ENCODE measurements around the gene MAP3K2.
"Not testable (repeated sequence)": the region's sequence is repeated elsewhere in the genome, so short reads cannot be mapped to it uniquely, and the experiment has no call there.

DNA sequence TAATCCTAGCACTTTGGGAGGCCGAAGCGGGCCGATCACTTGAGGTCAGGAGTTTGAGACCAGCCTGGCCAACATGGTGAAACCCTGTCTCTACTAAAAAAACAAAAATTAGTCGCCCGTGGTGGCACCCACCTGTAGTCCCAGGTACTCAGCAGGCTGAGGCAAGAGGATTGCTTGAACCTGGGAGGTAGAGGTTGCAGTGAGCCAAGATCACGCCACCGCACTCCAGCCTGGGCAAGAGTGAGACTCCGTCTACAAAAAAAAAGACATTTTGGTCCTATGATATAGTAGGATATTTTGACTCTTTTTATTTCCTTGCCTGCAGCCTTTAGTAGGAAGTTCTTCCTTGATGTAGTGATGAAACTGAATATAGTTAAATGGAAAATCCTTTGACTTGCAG lies 21.9 kb upstream of the MAP3K2 start:
- TF ChIP-seq, protein P1, sequence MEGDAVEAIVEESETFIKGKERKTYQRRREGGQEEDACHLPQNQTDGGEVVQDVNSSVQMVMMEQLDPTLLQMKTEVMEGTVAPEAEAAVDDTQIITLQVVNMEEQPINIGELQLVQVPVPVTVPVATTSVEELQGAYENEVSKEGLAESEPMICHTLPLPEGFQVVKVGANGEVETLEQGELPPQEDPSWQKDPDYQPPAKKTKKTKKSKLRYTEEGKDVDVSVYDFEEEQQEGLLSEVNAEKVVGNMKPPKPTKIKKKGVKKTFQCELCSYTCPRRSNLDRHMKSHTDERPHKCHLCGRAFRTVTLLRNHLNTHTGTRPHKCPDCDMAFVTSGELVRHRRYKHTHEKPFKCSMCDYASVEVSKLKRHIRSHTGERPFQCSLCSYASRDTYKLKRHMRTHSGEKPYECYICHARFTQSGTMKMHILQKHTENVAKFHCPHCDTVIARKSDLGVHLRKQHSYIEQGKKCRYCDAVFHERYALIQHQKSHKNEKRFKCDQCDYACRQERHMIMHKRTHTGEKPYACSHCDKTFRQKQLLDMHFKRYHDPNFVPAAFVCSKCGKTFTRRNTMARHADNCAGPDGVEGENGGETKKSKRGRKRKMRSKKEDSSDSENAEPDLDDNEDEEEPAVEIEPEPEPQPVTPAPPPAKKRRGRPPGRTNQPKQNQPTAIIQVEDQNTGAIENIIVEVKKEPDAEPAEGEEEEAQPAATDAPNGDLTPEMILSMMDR (IDR thresholded peaks at IDR 0.05) = not testable (repeated sequence)
- TF ChIP-seq POLR2A (IDR thresholded peaks at IDR 0.05) = not testable (repeated sequence)

Data from esophagus squamous epithelium (tissue), 4 donors.